NCI-H2171 (cell line): ENCODE data around the gene SGMS1.
"Not testable (repeated sequence)": the region's sequence is repeated elsewhere in the genome, so short reads cannot be mapped to it uniquely, and the experiment has no call there.

Experiments used
- DNase-seq: peaks from one replicate; lab custom pipeline; 2025; lab: John Stamatoyannopoulos, UW

SGMS1 gene

GRCh38 chr10:50304660-50305059 is 319.1 kb downstream of the SGMS1 start:
- DNase-seq: no peak

- no peak for DNase-seq
These were observed 323.6 kb downstream of the SGMS1 start for GRCh38 chr10:50299948-50300669.

GRCh38 chr10:50295367-50295766 is 328.4 kb downstream of the SGMS1 start:
- no peak for DNase-seq

- no peak for DNase-seq
These were observed 329.2 kb downstream of the SGMS1 start for GRCh38 chr10:50294582-50294981.

DNA sequence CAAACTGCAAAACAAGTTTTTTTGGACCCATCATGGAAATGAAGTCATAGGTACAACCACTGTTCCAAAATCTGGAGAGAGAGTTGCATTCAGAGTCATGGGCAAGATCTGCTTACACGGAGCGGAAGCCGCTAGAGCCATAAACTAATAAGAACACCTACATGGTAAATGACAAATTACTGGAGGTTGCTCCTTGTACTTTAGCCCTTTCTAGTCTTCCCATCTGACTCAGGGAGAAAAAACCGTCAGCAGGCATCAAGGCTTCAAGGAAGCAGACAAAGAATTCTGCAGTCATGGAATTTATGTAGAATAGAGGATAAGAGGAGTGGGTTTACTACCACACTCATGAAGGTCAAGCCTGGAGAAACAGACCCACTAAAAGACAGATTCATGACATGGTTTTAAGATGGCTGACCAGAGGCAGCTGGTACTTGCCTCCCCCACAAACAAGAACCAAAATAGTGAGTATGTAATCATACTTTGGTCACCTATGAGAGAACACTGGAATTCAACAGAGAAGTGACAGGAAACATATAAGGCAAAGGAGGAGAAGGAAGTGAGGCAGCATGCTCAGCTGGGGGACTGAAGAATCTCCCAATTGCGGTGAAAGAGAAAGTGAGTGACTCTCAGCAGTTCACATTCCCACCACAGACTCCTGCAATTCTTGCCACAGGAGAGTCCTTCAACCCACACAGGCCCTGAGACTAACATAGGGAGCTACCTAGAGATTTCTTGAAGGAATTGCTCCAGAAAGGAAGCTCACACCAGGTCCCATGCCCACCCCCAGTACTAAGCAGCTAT is 330.0 kb downstream of the SGMS1 start:
- no peak for DNase-seq

- DNase-seq: no peak
These were observed 332.4 kb downstream of the SGMS1 start for GRCh38 chr10:50291261-50291850.

GRCh38 chr10:50289196-50289595 is 334.6 kb downstream of the SGMS1 start:
- DNase-seq: no peak

- DNase-seq: no peak
These were observed 336.6 kb downstream of the SGMS1 start for GRCh38 chr10:50286996-50287803.

DNA sequence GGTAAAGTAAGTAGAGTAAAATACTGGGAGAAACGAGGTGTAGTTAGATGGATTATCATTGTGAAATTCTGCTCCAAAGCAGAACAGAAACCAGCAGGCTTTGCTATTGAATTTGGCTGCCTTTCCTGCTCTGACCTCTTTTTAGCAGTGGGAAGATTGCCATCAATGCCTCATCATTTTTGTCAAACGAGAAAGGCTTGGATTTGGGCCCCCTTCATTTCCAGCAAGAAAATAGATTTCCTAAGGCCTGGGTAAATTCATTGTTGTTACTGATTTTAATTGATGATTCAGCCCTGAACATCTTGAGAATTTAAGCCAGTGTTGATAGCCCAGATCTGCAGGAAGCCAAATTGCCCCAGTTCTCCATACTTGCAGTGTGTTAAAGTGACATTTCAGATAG is 337.2 kb downstream of the SGMS1 start:
- no peak for DNase-seq

GRCh38 chr10:50281967-50282522 is 341.7 kb downstream of the SGMS1 start:
- no peak for DNase-seq

- DNase-seq: no peak
These were observed 342.4 kb downstream of the SGMS1 start for GRCh38 chr10:50281210-50281966.

- no peak for DNase-seq
These were observed 343.5 kb downstream of the SGMS1 start for GRCh38 chr10:50280049-50280841.

DNA sequence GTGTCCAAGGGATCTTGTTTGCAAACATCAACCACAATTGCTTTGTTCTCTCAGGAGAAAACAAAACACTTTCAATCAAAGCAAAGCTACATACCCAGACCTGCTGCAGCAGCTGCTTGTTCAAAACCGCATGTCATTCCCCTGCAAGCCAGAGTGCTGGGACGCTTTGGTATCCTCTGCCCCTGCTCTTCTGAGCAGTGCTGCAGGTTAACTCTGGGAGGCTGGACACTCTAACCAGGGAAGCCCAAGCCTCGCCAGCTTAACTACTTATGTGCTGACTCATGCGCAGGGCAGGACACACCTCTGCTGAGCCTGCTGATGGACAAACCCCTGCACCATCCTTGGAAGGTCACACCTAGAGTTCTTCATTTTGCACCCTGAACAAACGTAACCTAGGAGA is 344.3 kb downstream of the SGMS1 start:
- no peak for DNase-seq

GRCh38 chr10:50275650-50276235 is 348.0 kb downstream of the SGMS1 start:
- DNase-seq: no peak

DNA sequence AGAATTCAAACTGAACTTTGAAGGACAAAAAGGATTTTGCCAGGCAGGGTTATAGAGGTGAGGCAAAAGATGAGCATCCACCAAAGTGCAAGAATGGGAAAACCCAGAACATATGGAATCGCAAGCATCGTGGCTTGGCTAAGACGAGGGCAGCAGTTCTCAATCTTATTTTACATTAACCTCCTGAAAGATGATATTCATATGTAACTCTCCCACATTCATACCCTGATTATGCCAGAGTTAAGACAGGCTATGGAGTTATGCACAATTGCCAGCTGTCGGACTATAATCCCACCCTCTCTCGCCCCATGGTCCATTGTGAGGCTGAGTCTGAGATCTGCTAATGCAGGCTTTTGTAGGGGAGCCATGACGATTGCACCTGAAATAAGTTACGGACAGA is 351.2 kb downstream of the SGMS1 start:
- DNase-seq: no peak

- DNase-seq: no peak
These were observed 352.0 kb downstream of the SGMS1 start for GRCh38 chr10:50271564-50272250.

- DNase-seq: not testable (repeated sequence)
These were observed 355.9 kb downstream of the SGMS1 start for GRCh38 chr10:50267877-50268276.

GRCh38 chr10:50262625-50263024 is 361.1 kb downstream of the SGMS1 start:
- not testable (repeated sequence) for DNase-seq

DNA sequence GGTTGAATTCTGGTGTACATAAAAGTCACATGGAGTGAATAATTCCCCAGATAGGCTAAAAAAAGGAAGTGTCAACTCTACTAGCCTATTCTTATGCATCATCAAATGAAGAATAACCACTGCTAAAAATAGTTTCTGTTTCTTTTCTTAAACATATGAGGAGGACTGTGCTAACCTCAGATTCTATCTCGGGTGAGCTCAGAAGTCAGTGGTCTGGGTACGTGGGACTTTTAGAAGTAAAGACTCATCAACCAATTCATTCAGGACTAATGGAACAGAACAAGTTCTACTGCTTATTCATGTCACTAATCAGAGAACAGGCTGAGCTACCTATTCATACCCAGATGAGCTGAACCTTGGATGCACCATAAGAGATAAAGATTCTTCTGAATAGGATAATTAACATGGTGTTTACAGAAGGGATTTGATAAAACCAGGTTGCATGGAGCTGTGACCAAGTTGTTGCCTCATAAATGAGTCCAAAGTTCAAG is 362.9 kb downstream of the SGMS1 start:
- DNase-seq: no peak
